ENCODE results near the gene TNFRSF1A. TPM values are rescaled to one million over a fixed set of nuclear protein-coding genes. Genes with fewer than 3 reads are reported as not detected.

The TNFRSF1A gene
- total and polyA plus RNA-seq, 9 of the 15 experiments (the other 6 are each of a cell fraction or from before 2014, with no cell fraction given) = 0.76 to 43.5 (median 30.0) TPM

DNA sequence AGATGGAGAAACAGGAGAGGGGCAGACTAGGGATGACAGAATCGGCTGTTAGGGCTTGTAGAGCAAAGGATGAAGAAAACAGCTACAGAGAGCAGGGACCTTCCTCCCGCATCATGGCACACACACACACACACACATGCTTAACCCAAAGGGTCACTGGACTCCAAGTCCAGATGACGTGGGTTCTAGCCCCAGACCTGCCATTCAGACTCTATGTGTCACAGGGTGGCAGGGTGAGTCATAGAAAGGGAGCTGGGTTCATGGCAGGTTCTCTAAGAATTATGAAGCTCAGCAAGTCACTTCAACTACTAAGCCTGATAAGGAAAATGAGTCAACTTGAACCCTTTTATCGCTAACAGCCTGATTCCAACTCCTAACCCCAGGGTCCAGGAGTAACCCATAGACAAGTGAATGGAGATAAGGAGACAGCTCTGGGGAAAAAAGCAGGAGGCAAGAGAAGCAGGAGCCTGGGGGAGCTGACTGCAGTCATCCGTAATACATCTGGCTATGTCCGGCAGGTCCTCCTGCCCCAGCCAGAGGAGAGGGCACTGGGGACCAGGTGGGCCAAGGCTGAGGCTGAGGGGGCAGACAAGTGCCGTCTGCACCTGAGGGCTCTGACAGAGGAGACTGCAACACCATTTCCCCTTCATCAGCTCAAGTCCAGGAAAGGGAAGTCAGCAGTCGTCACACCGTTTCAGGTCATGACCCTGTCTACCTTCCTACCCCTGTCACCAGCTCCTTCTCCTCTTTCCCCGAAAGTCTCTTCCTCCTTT is 3.6 kb upstream of the TNFRSF1A start (continued):
- TF ChIP-seq, protein P1, sequence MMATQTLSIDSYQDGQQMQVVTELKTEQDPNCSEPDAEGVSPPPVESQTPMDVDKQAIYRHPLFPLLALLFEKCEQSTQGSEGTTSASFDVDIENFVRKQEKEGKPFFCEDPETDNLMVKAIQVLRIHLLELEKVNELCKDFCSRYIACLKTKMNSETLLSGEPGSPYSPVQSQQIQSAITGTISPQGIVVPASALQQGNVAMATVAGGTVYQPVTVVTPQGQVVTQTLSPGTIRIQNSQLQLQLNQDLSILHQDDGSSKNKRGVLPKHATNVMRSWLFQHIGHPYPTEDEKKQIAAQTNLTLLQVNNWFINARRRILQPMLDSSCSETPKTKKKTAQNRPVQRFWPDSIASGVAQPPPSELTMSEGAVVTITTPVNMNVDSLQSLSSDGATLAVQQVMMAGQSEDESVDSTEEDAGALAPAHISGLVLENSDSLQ (IDR thresholded peaks at IDR 0.05) = peak; percentile 90
- TF ChIP-seq NFYB (IDR thresholded peaks at IDR 0.05; ENCODE audit: extremely low read depth, insufficient read length) (no peak), TAF1 (IDR thresholded peaks at IDR 0.05; ENCODE audit: control insufficient read depth, extremely low read depth, insufficient read depth, low read length, severe bottlenecking) (peak; percentile 25), ZNF696 (CRISPR knock-in tag; conservative IDR thresholded peaks at IDR 0.05) (no peak), KHSRP (IDR thresholded peaks at IDR 0.05) (0 out of 2 replicates have a peak, but pooled peaks have one; percentile 40), ZNF695 (CRISPR knock-in tag; IDR thresholded peaks at IDR 0.05) (no peak), PML (IDR thresholded peaks at IDR 0.05; ENCODE audit: low read length) (peak; percentile 65), CAMTA2 (CRISPR knock-in tag; conservative IDR thresholded peaks at IDR 0.05) (no peak), MAFK (IDR thresholded peaks at IDR 0.05; ENCODE audit: low read length) (peak; percentile 6; the same call in 1 of the 2 replicates), CCNT2 (IDR thresholded peaks at IDR 0.05; ENCODE audit: borderline replicate concordance, extremely low read depth, insufficient read length, low read depth, low read length) (peak; percentile 96), CREM (IDR thresholded peaks at IDR 0.05; ENCODE audit: low read depth) (peak; percentile 86), MEF2A (IDR thresholded peaks at IDR 0.05; ENCODE audit: control insufficient read depth, low read depth, low read length) (peak; percentile 82), ZEB2 (IDR thresholded peaks at IDR 0.05) (0 out of 2 replicates have a peak, but pooled peaks have one; percentile 49), ADNP (tag; IDR thresholded peaks at IDR 0.05) (peak; percentile 66; the same call in 1 of the 2 replicates), MTA3 (IDR thresholded peaks at IDR 0.05; ENCODE audit: borderline replicate concordance) (peak; percentile 85), MTA2 (IDR thresholded peaks at IDR 0.05; ENCODE audit: low read depth) (peak; percentile 81), ZNF785 (CRISPR knock-in tag; IDR thresholded peaks at IDR 0.05) (no peak), SMARCA4 (IDR thresholded peaks at IDR 0.05) (peak; percentile 96)
- TF ChIP-seq, protein P2, sequence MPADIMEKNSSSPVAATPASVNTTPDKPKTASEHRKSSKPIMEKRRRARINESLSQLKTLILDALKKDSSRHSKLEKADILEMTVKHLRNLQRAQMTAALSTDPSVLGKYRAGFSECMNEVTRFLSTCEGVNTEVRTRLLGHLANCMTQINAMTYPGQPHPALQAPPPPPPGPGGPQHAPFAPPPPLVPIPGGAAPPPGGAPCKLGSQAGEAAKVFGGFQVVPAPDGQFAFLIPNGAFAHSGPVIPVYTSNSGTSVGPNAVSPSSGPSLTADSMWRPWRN (IDR thresholded peaks at IDR 0.05; ENCODE audit: low read depth) = peak; percentile 89
- TF ChIP-seq, protein P3, sequence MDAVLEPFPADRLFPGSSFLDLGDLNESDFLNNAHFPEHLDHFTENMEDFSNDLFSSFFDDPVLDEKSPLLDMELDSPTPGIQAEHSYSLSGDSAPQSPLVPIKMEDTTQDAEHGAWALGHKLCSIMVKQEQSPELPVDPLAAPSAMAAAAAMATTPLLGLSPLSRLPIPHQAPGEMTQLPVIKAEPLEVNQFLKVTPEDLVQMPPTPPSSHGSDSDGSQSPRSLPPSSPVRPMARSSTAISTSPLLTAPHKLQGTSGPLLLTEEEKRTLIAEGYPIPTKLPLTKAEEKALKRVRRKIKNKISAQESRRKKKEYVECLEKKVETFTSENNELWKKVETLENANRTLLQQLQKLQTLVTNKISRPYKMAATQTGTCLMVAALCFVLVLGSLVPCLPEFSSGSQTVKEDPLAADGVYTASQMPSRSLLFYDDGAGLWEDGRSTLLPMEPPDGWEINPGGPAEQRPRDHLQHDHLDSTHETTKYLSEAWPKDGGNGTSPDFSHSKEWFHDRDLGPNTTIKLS (IDR thresholded peaks at IDR 0.05; ENCODE audit: borderline replicate concordance, low read depth) = peak; percentile 42; the same call in 1 of the 2 replicates
- TF ChIP-seq, protein P4, sequence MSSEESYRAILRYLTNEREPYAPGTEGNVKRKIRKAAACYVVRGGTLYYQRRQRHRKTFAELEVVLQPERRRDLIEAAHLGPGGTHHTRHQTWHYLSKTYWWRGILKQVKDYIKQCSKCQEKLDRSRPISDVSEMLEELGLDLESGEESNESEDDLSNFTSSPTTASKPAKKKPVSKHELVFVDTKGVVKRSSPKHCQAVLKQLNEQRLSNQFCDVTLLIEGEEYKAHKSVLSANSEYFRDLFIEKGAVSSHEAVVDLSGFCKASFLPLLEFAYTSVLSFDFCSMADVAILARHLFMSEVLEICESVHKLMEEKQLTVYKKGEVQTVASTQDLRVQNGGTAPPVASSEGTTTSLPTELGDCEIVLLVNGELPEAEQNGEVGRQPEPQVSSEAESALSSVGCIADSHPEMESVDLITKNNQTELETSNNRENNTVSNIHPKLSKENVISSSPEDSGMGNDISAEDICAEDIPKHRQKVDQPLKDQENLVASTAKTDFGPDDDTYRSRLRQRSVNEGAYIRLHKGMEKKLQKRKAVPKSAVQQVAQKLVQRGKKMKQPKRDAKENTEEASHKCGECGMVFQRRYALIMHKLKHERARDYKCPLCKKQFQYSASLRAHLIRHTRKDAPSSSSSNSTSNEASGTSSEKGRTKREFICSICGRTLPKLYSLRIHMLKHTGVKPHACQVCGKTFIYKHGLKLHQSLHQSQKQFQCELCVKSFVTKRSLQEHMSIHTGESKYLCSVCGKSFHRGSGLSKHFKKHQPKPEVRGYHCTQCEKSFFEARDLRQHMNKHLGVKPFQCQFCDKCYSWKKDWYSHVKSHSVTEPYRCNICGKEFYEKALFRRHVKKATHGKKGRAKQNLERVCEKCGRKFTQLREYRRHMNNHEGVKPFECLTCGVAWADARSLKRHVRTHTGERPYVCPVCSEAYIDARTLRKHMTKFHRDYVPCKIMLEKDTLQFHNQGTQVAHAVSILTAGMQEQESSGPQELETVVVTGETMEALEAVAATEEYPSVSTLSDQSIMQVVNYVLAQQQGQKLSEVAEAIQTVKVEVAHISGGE (CRISPR knock-in tag; IDR thresholded peaks at IDR 0.05) = peak in 1 of 3 experiments; percentile 67; a peak in 2 of 6 replicates

Data from K562 (cell line).